ENCODE measurements around the gene BTN1A1.

DNA sequence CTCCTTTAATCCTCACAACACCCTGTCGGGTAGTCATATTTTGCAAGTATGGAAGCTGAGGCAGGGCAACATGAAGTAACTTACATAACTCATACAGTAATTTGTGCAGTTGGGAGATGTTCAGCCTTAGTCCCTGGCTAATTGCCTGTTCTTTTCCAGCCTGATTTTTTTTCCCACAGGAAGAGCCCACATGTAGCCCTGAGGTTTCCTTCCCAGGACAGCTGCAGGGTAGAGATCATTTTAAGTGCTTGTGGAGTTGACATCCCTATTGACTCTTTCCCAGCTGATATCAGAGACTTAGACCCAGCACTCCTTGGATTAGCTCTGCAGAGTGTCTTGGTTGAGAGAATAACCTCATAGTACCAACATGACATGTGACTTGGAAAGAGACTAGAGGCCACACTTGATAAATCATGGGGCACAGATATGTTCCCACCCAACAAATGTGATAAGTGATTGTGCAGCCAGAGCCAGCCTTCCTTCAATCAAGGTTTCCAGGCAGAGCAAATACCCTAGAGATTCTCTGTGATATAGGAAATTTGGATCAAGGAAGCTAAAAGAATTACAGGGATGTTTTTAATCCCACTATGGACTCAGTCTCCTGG lies 47.4 kb upstream of the BTN1A1 start:
- TF ChIP-seq RAD21 (IDR thresholded peaks at IDR 0.05; ENCODE audit: insufficient read depth, low read depth, low read length) (no peak), PRDM15 (CRISPR knock-in tag; IDR thresholded peaks at IDR 0.05) (no peak), KAT2A (conservative IDR thresholded peaks at IDR 0.05; ENCODE audit: control insufficient read depth, low read depth, low read length) (no peak), CTCF (IDR thresholded peaks at IDR 0.05 in 2 of 3, conservative IDR thresholded peaks at IDR 0.05 in 1 of 3; ENCODE audit: control insufficient read depth in 2 of 3, extremely low read depth in 1 of 3, insufficient read depth in 1 of 3, low read depth in 3 of 3, low read length in 3 of 3) (no peak), CEBPB (IDR thresholded peaks at IDR 0.05; ENCODE audit: borderline replicate concordance in 1 of 2, low read depth in 2 of 2, low read length in 2 of 2) (no peak), SPI1 (IDR thresholded peaks at IDR 0.05; ENCODE audit: borderline replicate concordance, insufficient read depth, low read depth, low read length) (no peak), EP300 (IDR thresholded peaks at IDR 0.05; ENCODE audit: borderline replicate concordance in 1 of 2, control insufficient read depth in 1 of 2, low read depth in 2 of 2, low read length in 2 of 2) (no peak), POLR2A (IDR thresholded peaks at IDR 0.05; ENCODE audit: low read depth, low read length) (no peak), NRF1 (conservative IDR thresholded peaks at IDR 0.05; ENCODE audit: low read depth, low read length) (no peak), CUX1 (IDR thresholded peaks at IDR 0.05; ENCODE audit: insufficient replicate concordance, low read depth, low read length) (no peak), SUPT20H (IDR thresholded peaks at IDR 0.05; ENCODE audit: borderline replicate concordance, control insufficient read depth, low read depth, low read length) (no peak), POLR2AphosphoS5 (IDR thresholded peaks at IDR 0.05; ENCODE audit: low read length) (no peak), GATAD2B (conservative IDR thresholded peaks at IDR 0.05; ENCODE audit: low read depth) (no peak)

Measured in GM12878 (cell line).